HuH-7 (cell line): ENCODE measurements around the gene UGT2A2.
"Not testable (repeated sequence)": the region's sequence is repeated elsewhere in the genome, so short reads cannot be mapped to it uniquely, and the experiment has no call there.

Source experiments
- DNase-seq: peaks from one replicate; pipeline ENCODE4 v3.0.0; 2011; ENCODE audit warnings: low spot score

Gene UGT2A2

GRCh38 chr4:69639542-69639941, at the start of gene UGT2A2:
Gene UGT2A2 (minus strand): TSS chr4:69639642. CDS start chr4:69639640, 2 bp downstream.
- DNase-seq = no peak

GRCh38 chr4:69684804-69685203, 45.4 kb upstream of the UGT2A2 start:
- DNase-seq = no peak

- no peak for DNase-seq
Observed at GRCh38 chr4:69668680-69669079, 29.2 kb upstream of the UGT2A2 start.

GRCh38 chr4:69664009-69664408, 24.6 kb upstream of the UGT2A2 start:
- not testable (repeated sequence) for DNase-seq

- DNase-seq = not testable (repeated sequence)
Observed at GRCh38 chr4:69661130-69661803, 21.8 kb upstream of the UGT2A2 start.

- DNase-seq = no peak
Observed at GRCh38 chr4:69658133-69658532, 18.7 kb upstream of the UGT2A2 start.

- DNase-seq = no peak
Observed at GRCh38 chr4:69656653-69657158, 17.3 kb upstream of the UGT2A2 start.

GRCh38 chr4:69653147-69653546, 13.7 kb upstream of the UGT2A2 start, which contains the start of gene UGT2A1:
Gene UGT2A1 (minus strand): TSS chr4:69653247. CDS start chr4:69647644, 5,603 bp downstream.
- no peak for DNase-seq

GRCh38 chr4:69650872-69651271, 11.4 kb upstream of the UGT2A2 start:
- DNase-seq = no peak

GRCh38 chr4:69649629-69650028, 10.2 kb upstream of the UGT2A2 start:
- DNase-seq = peak; percentile 1

- no peak for DNase-seq
Observed at GRCh38 chr4:69649207-69649606, 9.8 kb upstream of the UGT2A2 start.

GRCh38 chr4:69642961-69643360, 3.5 kb upstream of the UGT2A2 start:
- no peak for DNase-seq

GRCh38 chr4:69640289-69640688, 847 bp upstream of the UGT2A2 start:
- DNase-seq = no peak

- peak; percentile 9 for DNase-seq
Observed at GRCh38 chr4:69617083-69617694, 22.3 kb downstream of the UGT2A2 start.

GRCh38 chr4:69610484-69610883, 29.0 kb downstream of the UGT2A2 start:
- DNase-seq = no peak

- DNase-seq = no peak
Observed at GRCh38 chr4:69601065-69601464, 38.4 kb downstream of the UGT2A2 start.

GRCh38 chr4:69600013-69600412, 39.4 kb downstream of the UGT2A2 start:
- no peak for DNase-seq

GRCh38 chr4:69594382-69594781, 45.1 kb downstream of the UGT2A2 start:
- no peak for DNase-seq

- no peak for DNase-seq
Observed at GRCh38 chr4:69591364-69591763, 48.1 kb downstream of the UGT2A2 start.

GRCh38 chr4:69589884-69590283, 49.6 kb downstream of the UGT2A2 start:
- no peak for DNase-seq

- DNase-seq = no peak
Observed at GRCh38 chr4:69584135-69584534, 55.3 kb downstream of the UGT2A2 start.

- no peak for DNase-seq
Observed at GRCh38 chr4:69583543-69583942, 55.9 kb downstream of the UGT2A2 start.

- DNase-seq = no peak
Observed at GRCh38 chr4:69577245-69577644, 62.2 kb downstream of the UGT2A2 start.
